HFFc6 (cell line): ENCODE measurements around the gene SAPCD2. TPM values are rescaled to one million over a fixed set of nuclear protein-coding genes. Genes with fewer than 3 reads are reported as not detected.

ENCODE experiments used
- DNase-seq: peaks from one replicate; pipeline ENCODE4 v3.0.0-alpha.2; 2018
- H3K27ac Mint-ChIP-seq: 2 replicates; pipeline ENCODE4 v1.8.0; 2020; ENCODE audit warnings: mild to moderate bottlenecking, mixed read lengths
- H3K27me3 Mint-ChIP-seq: 2 replicates; pipeline ENCODE4 v1.8.0; 2021; ENCODE audit warnings: mild to moderate bottlenecking, moderate library complexity, mixed read lengths; ENCODE audit not compliant: insufficient read depth
- H3K36me3 Mint-ChIP-seq: 2 replicates; pipeline ENCODE4 v1.8.0; 2021; ENCODE audit warnings: low read depth, mixed read lengths
- H3K4me1 Mint-ChIP-seq: 2 replicates; pipeline ENCODE4 v1.8.0; 2020; ENCODE audit warnings: low read depth, mixed read lengths
- H3K4me3 Mint-ChIP-seq: 2 replicates; pipeline ENCODE4 v1.8.0; 2020; ENCODE audit warnings: mild to moderate bottlenecking, moderate library complexity, mixed read lengths
- H3K9me3 Mint-ChIP-seq: 2 replicates; pipeline ENCODE4 v1.8.0; 2020; ENCODE audit warnings: mild to moderate bottlenecking, mixed read lengths
- CTCF ChIP-seq: fragments of 200-600 bp; sonication (generic); IDR thresholded peaks from 2 replicates; pipeline ENCODE4 v1.5.0; 2021; ENCODE audit warnings: antibody characterized with exemption, mild to moderate bottlenecking
- total RNA-seq, 6 experiments: library from RNA; stranded (reverse); fragmentation: NEBNext Ultra II Directional; extraction: Animal tissue kit (Norgen Biotek cat#: 25700); gene quantifications; 2 replicates in 1 of 6; 3 replicates in 5 of 6; pipeline ENCODE4 v1.2.3, GENCODE V29; 2021

The SAPCD2 gene
- total RNA-seq, 6 experiments from 2014 or later, result 7.7 to 14.8 (median 11.3) TPM

GRCh38 chr9:137080260-137081122 is 10.1 kb upstream of the SAPCD2 start:
- Mint-ChIP-seq H3K9me3 (no peaks in the 10 kb centered on the region), H3K27me3 (peaks cover 3% of the 10 kb centered on the region; the same call in 1 of the 2 replicates), H3K4me3 (no peak overlapping the region), H3K4me1 (peaks cover 32% of the 10 kb centered on the region), H3K36me3 (no peaks in the 10 kb centered on the region), H3K27ac (no peak overlapping the region)
- TF ChIP-seq CTCF, result no peak
- DNase-seq, result no peak

- H3K4me1 Mint-ChIP-seq, result peaks cover 25% of the 10 kb centered on the region
- no peaks in the 10 kb centered on the region for H3K9me3 Mint-ChIP-seq
- peaks cover 3% of the 10 kb centered on the region for H3K27me3 Mint-ChIP-seq
- no peak for TF ChIP-seq CTCF
- H3K4me3 Mint-ChIP-seq, result 0 out of 2 replicates have a peak overlapping the region, but pooled peaks have one; percentile 32
- no peak overlapping the region for H3K27ac Mint-ChIP-seq
- no peaks in the 10 kb centered on the region for H3K36me3 Mint-ChIP-seq
- DNase-seq, result no peak
Measured at GRCh38 chr9:137079401-137079787, 9.0 kb upstream of the SAPCD2 start.

GRCh38 chr9:137078701-137079400 is 8.5 kb upstream of the SAPCD2 start:
- DNase-seq, result no peak

GRCh38 chr9:137077758-137078693 is 7.7 kb upstream of the SAPCD2 start:
- no peaks in the 10 kb centered on the region; the same call in none of the 2 replicates for H3K27me3 Mint-ChIP-seq
- peaks cover 13% of the 10 kb centered on the region for H3K4me1 Mint-ChIP-seq
- DNase-seq, result no peak
- no peaks in the 10 kb centered on the region for H3K36me3 Mint-ChIP-seq
- peak overlapping the region; percentile 81 for H3K4me3 Mint-ChIP-seq
- TF ChIP-seq CTCF, result no peak
- H3K9me3 Mint-ChIP-seq, result no peaks in the 10 kb centered on the region
- H3K27ac Mint-ChIP-seq, result no peak overlapping the region

More at GRCh38 chr9:137078701-137079400, 8.5 kb upstream of the SAPCD2 start:
- Mint-ChIP-seq H3K36me3 (no peaks in the 10 kb centered on the region), H3K9me3 (no peaks in the 10 kb centered on the region), H3K27ac (no peak overlapping the region), H3K4me3 (peak overlapping the region; percentile 81), H3K4me1 (peaks cover 21% of the 10 kb centered on the region), H3K27me3 (peaks cover 3% of the 10 kb centered on the region)
- TF ChIP-seq CTCF, result no peak
